Measurements from ENCODE around the gene MXRA7.

DNA sequence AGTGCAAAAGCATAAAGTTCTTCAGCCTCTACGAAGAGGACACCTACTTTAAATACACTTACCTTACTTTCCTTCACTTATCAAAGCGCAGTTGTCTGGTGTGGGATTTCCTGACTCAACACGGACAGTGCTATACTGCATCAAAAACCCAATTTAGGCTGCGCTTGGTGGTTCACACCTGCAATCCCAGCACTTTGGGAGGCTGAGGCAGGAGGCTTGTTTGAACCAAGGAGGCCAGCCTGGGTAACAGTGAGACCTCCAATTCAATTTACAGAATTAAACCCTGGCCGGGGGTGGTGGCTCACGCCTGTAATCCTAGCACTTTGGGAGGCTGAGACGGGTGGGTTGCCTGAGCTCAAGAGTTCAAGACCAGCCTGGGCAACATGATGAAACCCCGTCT lies 11.5 kb upstream of the MXRA7 start:
- TF ChIP-seq ELF1 (IDR thresholded peaks at IDR 0.05): no peak
- TF ChIP-seq NFIC (IDR thresholded peaks at IDR 0.05; ENCODE audit: borderline replicate concordance): no peak
- no peak for TF ChIP-seq SMC3 (IDR thresholded peaks at IDR 0.05; ENCODE audit: low read depth, low read length)
- TF ChIP-seq POLR2AphosphoS5 (IDR thresholded peaks at IDR 0.05; ENCODE audit: low read depth, low read length): no peak
- TF ChIP-seq, protein P1, sequence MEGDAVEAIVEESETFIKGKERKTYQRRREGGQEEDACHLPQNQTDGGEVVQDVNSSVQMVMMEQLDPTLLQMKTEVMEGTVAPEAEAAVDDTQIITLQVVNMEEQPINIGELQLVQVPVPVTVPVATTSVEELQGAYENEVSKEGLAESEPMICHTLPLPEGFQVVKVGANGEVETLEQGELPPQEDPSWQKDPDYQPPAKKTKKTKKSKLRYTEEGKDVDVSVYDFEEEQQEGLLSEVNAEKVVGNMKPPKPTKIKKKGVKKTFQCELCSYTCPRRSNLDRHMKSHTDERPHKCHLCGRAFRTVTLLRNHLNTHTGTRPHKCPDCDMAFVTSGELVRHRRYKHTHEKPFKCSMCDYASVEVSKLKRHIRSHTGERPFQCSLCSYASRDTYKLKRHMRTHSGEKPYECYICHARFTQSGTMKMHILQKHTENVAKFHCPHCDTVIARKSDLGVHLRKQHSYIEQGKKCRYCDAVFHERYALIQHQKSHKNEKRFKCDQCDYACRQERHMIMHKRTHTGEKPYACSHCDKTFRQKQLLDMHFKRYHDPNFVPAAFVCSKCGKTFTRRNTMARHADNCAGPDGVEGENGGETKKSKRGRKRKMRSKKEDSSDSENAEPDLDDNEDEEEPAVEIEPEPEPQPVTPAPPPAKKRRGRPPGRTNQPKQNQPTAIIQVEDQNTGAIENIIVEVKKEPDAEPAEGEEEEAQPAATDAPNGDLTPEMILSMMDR (IDR thresholded peaks at IDR 0.05): no peak
- no peak for TF ChIP-seq MEF2A (IDR thresholded peaks at IDR 0.05; ENCODE audit: borderline replicate concordance, low read depth)
- no peak for TF ChIP-seq EP300 (IDR thresholded peaks at IDR 0.05; ENCODE audit: borderline replicate concordance in 1 of 2, low read depth in 1 of 2, low read length in 1 of 2)
- no peak for TF ChIP-seq CHD2 (IDR thresholded peaks at IDR 0.05; ENCODE audit: low read length, partially characterized antibody)
- TF ChIP-seq YY1 (IDR thresholded peaks at IDR 0.05; ENCODE audit: low read depth): no peak
- TF ChIP-seq, protein P2, sequence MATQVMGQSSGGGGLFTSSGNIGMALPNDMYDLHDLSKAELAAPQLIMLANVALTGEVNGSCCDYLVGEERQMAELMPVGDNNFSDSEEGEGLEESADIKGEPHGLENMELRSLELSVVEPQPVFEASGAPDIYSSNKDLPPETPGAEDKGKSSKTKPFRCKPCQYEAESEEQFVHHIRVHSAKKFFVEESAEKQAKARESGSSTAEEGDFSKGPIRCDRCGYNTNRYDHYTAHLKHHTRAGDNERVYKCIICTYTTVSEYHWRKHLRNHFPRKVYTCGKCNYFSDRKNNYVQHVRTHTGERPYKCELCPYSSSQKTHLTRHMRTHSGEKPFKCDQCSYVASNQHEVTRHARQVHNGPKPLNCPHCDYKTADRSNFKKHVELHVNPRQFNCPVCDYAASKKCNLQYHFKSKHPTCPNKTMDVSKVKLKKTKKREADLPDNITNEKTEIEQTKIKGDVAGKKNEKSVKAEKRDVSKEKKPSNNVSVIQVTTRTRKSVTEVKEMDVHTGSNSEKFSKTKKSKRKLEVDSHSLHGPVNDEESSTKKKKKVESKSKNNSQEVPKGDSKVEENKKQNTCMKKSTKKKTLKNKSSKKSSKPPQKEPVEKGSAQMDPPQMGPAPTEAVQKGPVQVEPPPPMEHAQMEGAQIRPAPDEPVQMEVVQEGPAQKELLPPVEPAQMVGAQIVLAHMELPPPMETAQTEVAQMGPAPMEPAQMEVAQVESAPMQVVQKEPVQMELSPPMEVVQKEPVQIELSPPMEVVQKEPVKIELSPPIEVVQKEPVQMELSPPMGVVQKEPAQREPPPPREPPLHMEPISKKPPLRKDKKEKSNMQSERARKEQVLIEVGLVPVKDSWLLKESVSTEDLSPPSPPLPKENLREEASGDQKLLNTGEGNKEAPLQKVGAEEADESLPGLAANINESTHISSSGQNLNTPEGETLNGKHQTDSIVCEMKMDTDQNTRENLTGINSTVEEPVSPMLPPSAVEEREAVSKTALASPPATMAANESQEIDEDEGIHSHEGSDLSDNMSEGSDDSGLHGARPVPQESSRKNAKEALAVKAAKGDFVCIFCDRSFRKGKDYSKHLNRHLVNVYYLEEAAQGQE (IDR thresholded peaks at IDR 0.05; ENCODE audit: low read depth, low read length): no peak
- TF ChIP-seq ZBTB33 (IDR thresholded peaks at IDR 0.05; ENCODE audit: borderline replicate concordance, low read depth): no peak
- TF ChIP-seq USF2 (IDR thresholded peaks at IDR 0.05; ENCODE audit: borderline replicate concordance, low read depth, low read length): no peak

Data from SK-N-SH (cell line).